ENCODE results near the gene CEACAM1. TPM values are rescaled to one million over a fixed set of nuclear protein-coding genes. Genes with fewer than 3 reads are reported as not detected.

The CEACAM1 gene
- total RNA-seq, result not detected in 3 replicates
- long read RNA-seq, result 0 reads

DNA sequence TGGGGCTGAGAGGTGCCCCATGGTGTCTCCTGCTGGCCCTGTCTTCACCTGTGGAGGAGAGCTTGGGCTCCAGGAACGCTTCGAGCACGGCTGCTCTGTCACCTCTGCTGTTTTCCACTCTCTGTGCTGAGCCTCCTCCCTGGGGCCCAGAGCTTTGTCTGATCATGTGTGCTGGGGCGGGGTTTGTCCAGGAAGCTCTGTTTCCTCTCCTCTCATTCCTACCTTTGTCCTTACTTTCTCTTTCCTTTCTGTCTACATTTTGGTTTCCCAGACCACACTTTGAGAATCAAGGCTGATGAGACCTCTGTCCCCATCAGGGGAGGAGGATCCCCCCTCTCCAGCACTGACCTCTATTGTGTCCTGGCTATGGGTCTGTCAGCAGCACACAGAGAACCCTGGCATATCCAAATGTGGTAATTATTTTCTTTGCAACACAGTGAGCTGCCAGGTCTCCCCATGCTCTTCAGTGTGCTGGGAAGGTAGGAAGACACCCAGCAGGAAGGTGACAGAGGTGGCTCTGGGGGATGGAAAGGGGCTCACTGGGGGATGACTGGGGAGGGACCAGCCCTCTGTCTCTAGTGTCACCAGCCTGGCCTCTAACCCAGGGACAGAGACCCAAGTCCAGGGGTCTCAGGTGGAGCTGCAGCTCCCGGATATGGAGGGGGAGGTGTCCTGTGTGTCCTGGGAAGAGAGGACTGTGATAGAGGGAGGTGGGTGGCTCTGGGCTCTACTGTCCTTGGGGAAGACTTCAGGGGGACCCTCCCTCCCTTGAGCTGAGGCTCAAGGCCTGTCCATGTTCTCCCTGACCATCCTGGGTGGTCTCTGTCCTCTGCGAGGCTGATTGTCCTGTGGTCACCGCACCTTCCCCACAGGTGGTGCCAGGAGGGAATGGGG lies at the start of gene CEACAM1:
Gene CEACAM1 (minus strand): TSS at position 128 of the 894 bp plus-strand sequence. CDS start 107 bp downstream, at position 21.
- peaks cover 3% of the 10 kb centered on the region for H3K36me3 Mint-ChIP-seq (ENCODE audit: low read depth)
- no peak for TF ChIP-seq CTCF (IDR thresholded peaks at IDR 0.05)

GRCh38 chr19:42577016-42577415 lies 48.7 kb upstream of the CEACAM1 start:
- no peaks in the 10 kb centered on the region for H3K9me3 Mint-ChIP-seq (ENCODE audit: low read depth)
- H3K27me3 Mint-ChIP-seq (ENCODE audit: low read depth), result peaks cover 15% of the 10 kb centered on the region
- no peak overlapping the region for H3K27ac Mint-ChIP-seq (ENCODE audit: unreplicated experiment)
- no peak for TF ChIP-seq CTCF (IDR thresholded peaks at IDR 0.05)
- DNase-seq (ENCODE audit: low spot score), result no peak
- no peaks in the 10 kb centered on the region for H3K36me3 Mint-ChIP-seq (ENCODE audit: low read depth)
- no peaks in the 10 kb centered on the region for H3K4me1 Mint-ChIP-seq (ENCODE audit: low read depth)
- H3K4me3 Mint-ChIP-seq (ENCODE audit: unreplicated experiment), result no peak overlapping the region

More for the DNA sequence above, at the start of gene CEACAM1:
- DNase-seq (ENCODE audit: low spot score), result no peak
- Mint-ChIP-seq H3K27ac (ENCODE audit: unreplicated experiment) (no peak within 1 kb of the TSS), H3K9me3 (ENCODE audit: low read depth) (no peaks in the 10 kb centered on the region), H3K4me1 (ENCODE audit: low read depth) (no peaks in the 10 kb centered on the region), H3K4me3 (ENCODE audit: unreplicated experiment) (no peak within 1 kb of the TSS), H3K27me3 (ENCODE audit: low read depth) (peaks cover 10% of the 10 kb centered on the region)

DNA sequence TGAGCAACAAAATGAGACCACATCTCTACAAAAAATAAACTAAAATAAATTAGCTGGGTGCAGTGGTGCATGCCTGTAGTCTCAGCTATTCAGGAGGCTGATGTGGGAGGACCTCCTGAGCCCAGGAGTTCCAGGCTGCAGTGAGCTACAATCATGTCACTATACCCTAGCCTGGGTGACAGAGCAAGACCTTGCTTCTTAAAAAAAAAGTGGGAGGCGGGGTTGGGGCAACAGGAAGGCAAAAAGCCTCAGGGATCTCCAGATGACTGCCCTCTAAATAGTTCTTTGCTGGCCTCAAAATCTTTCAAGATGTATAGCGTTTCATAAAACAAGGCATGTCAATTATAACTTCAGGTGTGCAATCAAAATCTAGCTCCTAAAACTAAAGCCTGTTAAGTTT lies 48.0 kb upstream of the CEACAM1 start:
- H3K4me1 Mint-ChIP-seq (ENCODE audit: low read depth), result no peaks in the 10 kb centered on the region

GRCh38 chr19:42573642-42574041 lies 45.4 kb upstream of the CEACAM1 start:
- DNase-seq (ENCODE audit: low spot score), result no peak
- Mint-ChIP-seq H3K36me3 (ENCODE audit: low read depth) (no peaks in the 10 kb centered on the region), H3K9me3 (ENCODE audit: low read depth) (no peaks in the 10 kb centered on the region), H3K27me3 (ENCODE audit: low read depth) (peaks cover 26% of the 10 kb centered on the region), H3K4me3 (ENCODE audit: unreplicated experiment) (no peak overlapping the region), H3K27ac (ENCODE audit: unreplicated experiment) (no peak overlapping the region), H3K4me1 (ENCODE audit: low read depth) (no peaks in the 10 kb centered on the region)
- no peak for TF ChIP-seq CTCF (IDR thresholded peaks at IDR 0.05)

More for the DNA sequence above, 48.0 kb upstream of the CEACAM1 start:
- Mint-ChIP-seq H3K27ac (ENCODE audit: unreplicated experiment) (no peak overlapping the region), H3K9me3 (ENCODE audit: low read depth) (no peaks in the 10 kb centered on the region), H3K36me3 (ENCODE audit: low read depth) (no peaks in the 10 kb centered on the region), H3K4me3 (ENCODE audit: unreplicated experiment) (no peak overlapping the region), H3K27me3 (ENCODE audit: low read depth) (peaks cover 17% of the 10 kb centered on the region)
- TF ChIP-seq CTCF (IDR thresholded peaks at IDR 0.05), result no peak
- no peak for DNase-seq (ENCODE audit: low spot score)

GRCh38 chr19:42571116-42571515 lies 42.8 kb upstream of the CEACAM1 start:
- H3K4me1 Mint-ChIP-seq (ENCODE audit: low read depth), result no peaks in the 10 kb centered on the region
- H3K9me3 Mint-ChIP-seq (ENCODE audit: low read depth), result no peaks in the 10 kb centered on the region
- no peaks in the 10 kb centered on the region for H3K36me3 Mint-ChIP-seq (ENCODE audit: low read depth)
- no peak for TF ChIP-seq CTCF (IDR thresholded peaks at IDR 0.05)
- peaks cover 32% of the 10 kb centered on the region for H3K27me3 Mint-ChIP-seq (ENCODE audit: low read depth)
- DNase-seq (ENCODE audit: low spot score), result no peak
- H3K4me3 Mint-ChIP-seq (ENCODE audit: unreplicated experiment), result no peak overlapping the region
- no peak overlapping the region for H3K27ac Mint-ChIP-seq (ENCODE audit: unreplicated experiment)
